Measurements from ENCODE around the gene DMKN.

- TF ChIP-seq TAF1 (IDR thresholded peaks at IDR 0.05; ENCODE audit: borderline replicate concordance, low read depth, low read length) (no peak), POLR2A (IDR thresholded peaks at IDR 0.05; ENCODE audit: low read depth, low read length) (no peak), POLR2AphosphoS5 (IDR thresholded peaks at IDR 0.05; ENCODE audit: low read depth, low read length) (no peak)
Observed at GRCh38 chr19:35449359-35450043, 63.9 kb downstream of the DMKN start.

Data from GM12892 (cell line).